ENCODE data around the gene TMEM178B.

DNA sequence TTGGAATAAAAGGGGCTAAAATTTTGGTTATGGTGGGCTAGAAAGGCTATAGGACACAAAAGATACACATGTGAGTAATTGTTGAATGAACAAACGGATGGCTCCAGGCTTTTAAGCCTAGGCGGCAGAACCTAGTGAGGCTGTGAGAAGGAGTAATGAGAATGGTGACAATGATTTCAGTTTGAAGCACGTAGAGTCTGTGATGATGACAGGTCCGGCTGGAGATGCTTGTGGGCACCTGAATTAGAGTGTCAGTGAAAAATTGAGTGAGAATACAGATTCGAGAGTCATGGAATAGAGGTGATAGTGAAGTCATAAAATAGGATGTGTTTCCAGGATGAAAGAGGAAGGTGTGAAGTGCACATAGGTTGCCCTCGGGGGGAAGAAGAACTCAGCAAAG lies 170.6 kb downstream of the TMEM178B start:
- TF ChIP-seq POLR2A (IDR thresholded peaks at IDR 0.05), result no peak
- TF ChIP-seq, protein P1, sequence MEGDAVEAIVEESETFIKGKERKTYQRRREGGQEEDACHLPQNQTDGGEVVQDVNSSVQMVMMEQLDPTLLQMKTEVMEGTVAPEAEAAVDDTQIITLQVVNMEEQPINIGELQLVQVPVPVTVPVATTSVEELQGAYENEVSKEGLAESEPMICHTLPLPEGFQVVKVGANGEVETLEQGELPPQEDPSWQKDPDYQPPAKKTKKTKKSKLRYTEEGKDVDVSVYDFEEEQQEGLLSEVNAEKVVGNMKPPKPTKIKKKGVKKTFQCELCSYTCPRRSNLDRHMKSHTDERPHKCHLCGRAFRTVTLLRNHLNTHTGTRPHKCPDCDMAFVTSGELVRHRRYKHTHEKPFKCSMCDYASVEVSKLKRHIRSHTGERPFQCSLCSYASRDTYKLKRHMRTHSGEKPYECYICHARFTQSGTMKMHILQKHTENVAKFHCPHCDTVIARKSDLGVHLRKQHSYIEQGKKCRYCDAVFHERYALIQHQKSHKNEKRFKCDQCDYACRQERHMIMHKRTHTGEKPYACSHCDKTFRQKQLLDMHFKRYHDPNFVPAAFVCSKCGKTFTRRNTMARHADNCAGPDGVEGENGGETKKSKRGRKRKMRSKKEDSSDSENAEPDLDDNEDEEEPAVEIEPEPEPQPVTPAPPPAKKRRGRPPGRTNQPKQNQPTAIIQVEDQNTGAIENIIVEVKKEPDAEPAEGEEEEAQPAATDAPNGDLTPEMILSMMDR (IDR thresholded peaks at IDR 0.05), result no peak

Measured in right lobe of liver (tissue), 4 donors.